GM12801 (cell line): ENCODE measurements around the gene ATP2B1.

Source experiments
- CTCF ChIP-seq: IDR thresholded peaks from one replicate; pipeline ENCODE4 v1.5.1; 2011; ENCODE audit warnings: control low read depth; ENCODE audit not compliant: insufficient read length; ENCODE audit errors: extremely low read depth

Gene ATP2B1

GRCh38 chr12:89731089-89731488 lies 22.5 kb upstream of the ATP2B1 start:
- TF ChIP-seq CTCF: no peak

- no peak for TF ChIP-seq CTCF
These were observed 21.4 kb upstream of the ATP2B1 start for GRCh38 chr12:89729946-89730459.

- TF ChIP-seq CTCF: no peak
These were observed 14.6 kb upstream of the ATP2B1 start for GRCh38 chr12:89723276-89723675.

GRCh38 chr12:89721291-89721987 lies 12.8 kb upstream of the ATP2B1 start:
- no peak for TF ChIP-seq CTCF

GRCh38 chr12:89717759-89718523 lies 9.3 kb upstream of the ATP2B1 start:
- no peak for TF ChIP-seq CTCF

GRCh38 chr12:89712706-89713105 lies 4.1 kb upstream of the ATP2B1 start:
- TF ChIP-seq CTCF: no peak

GRCh38 chr12:89710873-89711750 lies 2.5 kb upstream of the ATP2B1 start:
- no peak for TF ChIP-seq CTCF
